ENCODE data around the gene FAM110C.

DNA sequence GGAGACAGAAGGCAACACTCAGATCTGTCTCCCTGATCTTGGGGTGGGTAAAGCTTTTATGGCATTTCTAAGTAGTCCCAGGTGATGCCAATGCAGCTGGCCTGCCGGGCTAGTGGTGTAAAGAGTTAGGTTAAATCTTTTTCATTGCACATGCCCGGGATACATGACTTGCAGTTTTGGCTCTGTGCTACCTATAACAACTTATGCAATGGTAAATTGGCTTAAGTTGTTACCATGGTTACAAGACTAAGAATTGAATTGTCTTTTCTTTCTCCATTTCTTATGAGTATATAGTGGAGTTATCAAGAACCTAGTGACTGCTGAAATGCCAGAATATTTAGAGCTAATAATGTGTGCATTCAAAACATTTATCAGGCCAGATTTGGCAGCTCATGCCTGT is 5.3 kb upstream of the FAM110C start:
- TF ChIP-seq, protein P1, sequence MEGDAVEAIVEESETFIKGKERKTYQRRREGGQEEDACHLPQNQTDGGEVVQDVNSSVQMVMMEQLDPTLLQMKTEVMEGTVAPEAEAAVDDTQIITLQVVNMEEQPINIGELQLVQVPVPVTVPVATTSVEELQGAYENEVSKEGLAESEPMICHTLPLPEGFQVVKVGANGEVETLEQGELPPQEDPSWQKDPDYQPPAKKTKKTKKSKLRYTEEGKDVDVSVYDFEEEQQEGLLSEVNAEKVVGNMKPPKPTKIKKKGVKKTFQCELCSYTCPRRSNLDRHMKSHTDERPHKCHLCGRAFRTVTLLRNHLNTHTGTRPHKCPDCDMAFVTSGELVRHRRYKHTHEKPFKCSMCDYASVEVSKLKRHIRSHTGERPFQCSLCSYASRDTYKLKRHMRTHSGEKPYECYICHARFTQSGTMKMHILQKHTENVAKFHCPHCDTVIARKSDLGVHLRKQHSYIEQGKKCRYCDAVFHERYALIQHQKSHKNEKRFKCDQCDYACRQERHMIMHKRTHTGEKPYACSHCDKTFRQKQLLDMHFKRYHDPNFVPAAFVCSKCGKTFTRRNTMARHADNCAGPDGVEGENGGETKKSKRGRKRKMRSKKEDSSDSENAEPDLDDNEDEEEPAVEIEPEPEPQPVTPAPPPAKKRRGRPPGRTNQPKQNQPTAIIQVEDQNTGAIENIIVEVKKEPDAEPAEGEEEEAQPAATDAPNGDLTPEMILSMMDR (IDR thresholded peaks at IDR 0.05) = no peak
- TF ChIP-seq EP300 (IDR thresholded peaks at IDR 0.05) = no peak
- TF ChIP-seq POLR2A (IDR thresholded peaks at IDR 0.05) = no peak
